ENCODE measurements around the gene ATP7B. TPM values are rescaled to one million over a fixed set of nuclear protein-coding genes. Genes with fewer than 3 reads are reported as not detected.

The ATP7B gene
- polyA plus RNA-seq, 3 donors = 0.39 to 0.44 TPM; not detected in 1

- Mint-ChIP-seq H3K27ac (no peak overlapping the region), H3K9me3 (peaks cover 0 to 5% (median 0%) of the 10 kb centered on the region in 7 donors), H3K27me3 (ENCODE audit: low read depth in 3 of 3) (peaks cover 28 to 42% (median 33%) of the 10 kb centered on the region in 3 donors), H3K4me3 (peak overlapping the region in 1 of 2 donors; percentile 70), H3K36me3 (peaks cover 0 to 4% of the 10 kb centered on the region in 2 donors), H3K4me1 (peaks cover 22% of the 10 kb centered on the region)
- no peak for TF ChIP-seq CTCF (IDR thresholded peaks at IDR 0.05)
- H3K4me1 ChIP-seq (ENCODE audit: control insufficient read depth in 1 of 2, insufficient read depth in 2 of 2, low read length in 2 of 2) = peaks cover 16 to 24% of the 10 kb centered on the region in 2 donors
- WGBS (ENCODE audit: insufficient coverage) = 67% methylated on average over 3 of the region's 6 CpGs
- peaks cover 22 to 33% of the 10 kb centered on the region in 2 donors for H3K27me3 ChIP-seq (ENCODE audit: control insufficient read depth in 2 of 2, insufficient read depth in 2 of 2, low read length in 2 of 2)
- H4K20me1 ChIP-seq (ENCODE audit: insufficient read depth, low read length) = no peaks in the 10 kb centered on the region
- no peak overlapping the region for H3K4me2 ChIP-seq (replicated peaks; ENCODE audit: extremely low read depth, low read length, poor library complexity, severe bottlenecking)
- no peaks in the 10 kb centered on the region for H3K36me3 ChIP-seq (replicated peaks in 1 of 2; ENCODE audit: control insufficient read depth in 1 of 2, insufficient read depth in 2 of 2, low read length in 2 of 2)
- H3K79me2 ChIP-seq (ENCODE audit: insufficient read depth, low read length) = peaks cover 27% of the 10 kb centered on the region
- H3K4me3 ChIP-seq (replicated peaks in 1 of 3; ENCODE audit: low read depth in 2 of 3, low read length in 3 of 3) = no peak overlapping the region
- intact Hi-C loops (cut with micrococcal nuclease) = loop anchor here (5.0 to 10.0 kb wide), 5 partner anchors 115 to 558 kb away; partner anchors contain the start of genes CKAP2 (in 1 of the 2), INTS6 (in 1 of the 2), NEK5 (in 1 of the 2) and VPS36 (in 1 of the 2)
- DNase-seq = no peak
- H3K9me3 ChIP-seq (replicated peaks in 1 of 2; ENCODE audit: control insufficient read depth in 1 of 2, insufficient read depth in 1 of 2, low read length in 2 of 2) = peaks cover 0 to 5% of the 10 kb centered on the region in 2 donors
- H3K27ac ChIP-seq (ENCODE audit: low read depth in 1 of 2, low read length in 2 of 2) = no peak overlapping the region
- no peak overlapping the region for H2AFZ ChIP-seq (ENCODE audit: insufficient read depth, low read depth, low read length, poor library complexity, severe bottlenecking)
- no peak overlapping the region for H3K9ac ChIP-seq (ENCODE audit: insufficient read depth, low read length, poor library complexity, severe bottlenecking)
Observed at GRCh38 chr13:52009946-52010345, 1.3 kb downstream of the ATP7B start.

DNA sequence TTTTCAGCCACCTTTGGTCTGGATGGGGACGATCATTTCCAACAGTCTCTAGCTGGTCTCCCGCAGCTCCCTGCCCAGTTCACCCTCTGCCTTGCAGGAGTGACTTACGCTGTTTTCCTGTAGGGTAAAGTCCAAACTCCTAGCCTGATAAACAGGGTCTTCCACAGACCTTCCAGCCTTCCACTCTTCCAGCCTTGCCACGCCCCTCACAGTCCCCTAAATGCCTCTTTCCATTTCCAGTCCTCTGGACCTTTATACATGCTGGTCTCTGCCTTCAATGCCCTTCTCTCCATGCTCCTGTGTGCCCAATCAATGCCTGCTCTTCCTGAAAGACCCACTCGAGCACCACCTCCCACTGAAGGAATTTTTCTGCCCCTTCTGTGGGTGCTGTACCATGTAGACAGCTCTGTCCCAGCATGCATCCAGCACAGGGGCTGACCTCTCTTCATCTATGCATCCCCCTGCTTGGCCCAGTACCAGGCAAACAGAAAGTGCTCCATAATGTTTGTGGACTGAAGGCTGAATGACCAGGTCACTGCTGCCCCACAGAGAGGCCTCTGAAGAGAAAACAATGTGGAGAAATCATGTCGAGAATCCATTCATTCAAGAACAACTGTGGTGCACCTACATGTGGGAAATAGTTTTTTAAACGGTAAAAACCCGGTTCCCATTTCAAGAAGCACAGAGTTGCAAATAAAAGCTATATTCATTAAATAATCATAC is 4.6 kb downstream of the ATP7B start:
- no peaks in the 10 kb centered on the region for H3K79me2 ChIP-seq (ENCODE audit: insufficient read depth, low read length)
- Mint-ChIP-seq H3K4me1 (peaks cover 12% of the 10 kb centered on the region), H3K27ac (no peak overlapping the region)

More for the DNA sequence above, 4.6 kb downstream of the ATP7B start:
- Histone ChIP-seq H3K9me3 (replicated peaks in 1 of 2; ENCODE audit: control insufficient read depth in 1 of 2, insufficient read depth in 1 of 2, low read length in 2 of 2) (peaks cover 0 to 5% of the 10 kb centered on the region in 2 donors), H3K9ac (ENCODE audit: insufficient read depth, low read length, poor library complexity, severe bottlenecking) (no peak overlapping the region), H3K27ac (ENCODE audit: low read depth in 1 of 2, low read length in 2 of 2) (no peak overlapping the region), H3K27me3 (ENCODE audit: control insufficient read depth in 2 of 2, insufficient read depth in 2 of 2, low read length in 2 of 2) (peaks cover 22 to 33% of the 10 kb centered on the region in 2 donors), H3K4me2 (replicated peaks; ENCODE audit: extremely low read depth, low read length, poor library complexity, severe bottlenecking) (no peak overlapping the region), H4K20me1 (ENCODE audit: insufficient read depth, low read length) (no peaks in the 10 kb centered on the region), H3K4me3 (replicated peaks in 1 of 3; ENCODE audit: low read depth in 2 of 3, low read length in 3 of 3) (no peak overlapping the region), H3K4me1 (ENCODE audit: control insufficient read depth in 1 of 2, insufficient read depth in 2 of 2, low read length in 2 of 2) (peaks cover 10 to 11% of the 10 kb centered on the region in 2 donors), H2AFZ (ENCODE audit: insufficient read depth, low read depth, low read length, poor library complexity, severe bottlenecking) (no peak overlapping the region), H3K36me3 (replicated peaks in 1 of 2; ENCODE audit: control insufficient read depth in 1 of 2, insufficient read depth in 2 of 2, low read length in 2 of 2) (no peaks in the 10 kb centered on the region)
- intact Hi-C loops (cut with micrococcal nuclease) = loop anchor here in 1 of 2 donors (10.0 kb wide), 1 partner anchor 118 kb away; the partner anchor contains the start of gene NEK5
- H3K36me3 Mint-ChIP-seq = peaks cover 0 to 4% of the 10 kb centered on the region in 2 donors
- WGBS (ENCODE audit: insufficient coverage) = 81% methylated on average over 5 of the region's 8 CpGs
- no peak for TF ChIP-seq CTCF (IDR thresholded peaks at IDR 0.05)
- H3K4me3 Mint-ChIP-seq = no peak overlapping the region
- DNase-seq = no peak
- H3K27me3 Mint-ChIP-seq (ENCODE audit: low read depth in 3 of 3) = peaks cover 28 to 38% (median 33%) of the 10 kb centered on the region in 3 donors
- H3K9me3 Mint-ChIP-seq = peaks cover 0 to 5% (median 0%) of the 10 kb centered on the region in 7 donors
